Measurements from ENCODE around the gene TUBGCP3.
A peak's percentile ranks its signal among the peaks of the same experiment; 100 is the strongest.
"Not testable (repeated sequence)": the region's sequence is repeated elsewhere in the genome, so short reads cannot be mapped to it uniquely, and the experiment has no call there.

The TUBGCP3 gene

GRCh38 chr13:112554214-112554850 is 33.6 kb downstream of the TUBGCP3 start:
- no peak for DNase-seq (ENCODE audit: low read depth)
- TF ChIP-seq CTCF (conservative IDR thresholded peaks at IDR 0.05; ENCODE audit: low read length), result no peak
- no peak overlapping the region for H3K4me3 ChIP-seq (ENCODE audit: low read length)

GRCh38 chr13:112548975-112549374 is 39.0 kb downstream of the TUBGCP3 start:
- H3K4me3 ChIP-seq (ENCODE audit: low read length); DNase-seq (ENCODE audit: low read depth): not testable (repeated sequence)

- H3K4me3 ChIP-seq (ENCODE audit: low read length), result no peak overlapping the region
- DNase-seq (ENCODE audit: low read depth), result peak; percentile 70
- TF ChIP-seq CTCF (conservative IDR thresholded peaks at IDR 0.05; ENCODE audit: low read length), result no peak
Measured at GRCh38 chr13:112545856-112546255, 42.1 kb downstream of the TUBGCP3 start.

- DNase-seq (ENCODE audit: low read depth), result no peak
- no peak for TF ChIP-seq CTCF (conservative IDR thresholded peaks at IDR 0.05; ENCODE audit: low read length)
Measured at GRCh38 chr13:112532837-112533745, 54.9 kb downstream of the TUBGCP3 start.

GRCh38 chr13:112531263-112531794 is 56.6 kb downstream of the TUBGCP3 start:
- H3K4me3 ChIP-seq (ENCODE audit: low read length), result no peak overlapping the region
- TF ChIP-seq CTCF (conservative IDR thresholded peaks at IDR 0.05; ENCODE audit: low read length), result no peak
- no peak for DNase-seq (ENCODE audit: low read depth)

More at GRCh38 chr13:112532837-112533745, 54.9 kb downstream of the TUBGCP3 start:
- no peak overlapping the region for H3K4me3 ChIP-seq (ENCODE audit: low read length)

GRCh38 chr13:112530861-112531260 is 57.1 kb downstream of the TUBGCP3 start:
- no peak overlapping the region for H3K4me3 ChIP-seq (ENCODE audit: low read length)

More at GRCh38 chr13:112530861-112531260, 57.1 kb downstream of the TUBGCP3 start:
- no peak for TF ChIP-seq CTCF (conservative IDR thresholded peaks at IDR 0.05; ENCODE audit: low read length)
- no peak for DNase-seq (ENCODE audit: low read depth)
